K562 (cell line): ENCODE results near the gene CXCL14. TPM values are rescaled to one million over a fixed set of nuclear protein-coding genes. Genes with fewer than 3 reads are reported as not detected.

Experiments used
- ATAC-seq: fragments of 200-7000 bp; cut with Tn5 transposase; 3 replicates; pipeline ENCODE4 v1.9.1; 2020; ENCODE audit warnings: moderate library complexity
- BruUV-seq: library from RNA; stranded (reverse); fragments of 400-500 nt; replicated peaks from 2 replicates; lab custom pipeline; 2021; lab: Mats Ljungman, UMichigan
- CTCF ChIA-PET: fragments of 300-600 bp; formaldehyde crosslinking; extraction: SDS; loops from one replicate; lab custom pipeline; 2021; ENCODE audit warnings: low intra/inter-chr PET ratio; lab: Yijun Ruan, JAX
- POLR2A ChIA-PET: fragments of 300-600, 350-650 bp; sonication (Branson Sonifier 250); formaldehyde crosslinking; extraction: SDS; loops from one replicate; lab custom pipeline; 2021; ENCODE audit warnings: antibody characterized with exemption, inconsistent platforms; lab: Yijun Ruan, JAX
- DNase-seq, 4 experiments: peaks; one replicate each; pipeline versions ENCODE4 v3.0.0 to v3.0.0-alpha.2; 2011 to 2018; ENCODE audit warnings: low spot score in 3 of 4, mixed read lengths in 3 of 4; ENCODE audit errors: extremely low read depth in 1 of 4
- FAIRE-seq: peaks from 2 replicates; lab custom pipeline; 2011; peaks lifted over from hg19 to GRCh38; lab: Jason Lieb, UNC
- H2AFZ ChIP-seq: 2 replicates; pipeline ENCODE4 v1.6.0; 2011; ENCODE audit warnings: low read depth, low read length, control low read depth, inconsistent platforms
- H3K27ac ChIP-seq: fragments of 200-600 bp; 3 replicates; pipeline ENCODE4 v1.8.0; 2011; ENCODE audit warnings: low read depth, mild to moderate bottlenecking, control low read depth, inconsistent platforms, low read length, moderate library complexity, mixed read lengths; ENCODE audit errors: extremely low read depth
- H3K27me3 ChIP-seq, 2 experiments: fragments of 300-600 bp in 1 of 2; 2 replicates in 1 of 2; 3 replicates in 1 of 2; pipeline versions ENCODE4 v1.6.0 to v1.8.0; 2011; ENCODE audit warnings: inconsistent platforms in 2 of 2, low read length in 2 of 2, mild to moderate bottlenecking in 1 of 2, mixed read lengths in 1 of 2, moderate library complexity in 1 of 2; ENCODE audit not compliant: control insufficient read depth in 2 of 2, insufficient read depth in 2 of 2
- H3K36me3 ChIP-seq: fragments of 300-600 bp; 3 replicates; pipeline ENCODE4 v1.8.0; 2011; ENCODE audit warnings: mild to moderate bottlenecking, low read length, inconsistent platforms; ENCODE audit not compliant: control insufficient read depth, insufficient read depth
- H3K4me1 ChIP-seq, 2 experiments: fragments of 200-600 bp in 1 of 2; replicated peaks in 1 of 2; 2 replicates in 1 of 2; 3 replicates in 1 of 2; pipeline versions ENCODE4 v1.5.1 to v1.8.0; 2011; ENCODE audit warnings: inconsistent platforms in 2 of 2, low read length in 2 of 2, mild to moderate bottlenecking in 1 of 2, mixed read lengths in 1 of 2, moderate library complexity in 1 of 2; ENCODE audit not compliant: control insufficient read depth in 2 of 2, insufficient read depth in 2 of 2
- H3K4me2 ChIP-seq: 2 replicates; pipeline ENCODE4 v1.6.1; 2011; ENCODE audit warnings: low read length, control low read depth, inconsistent platforms, mixed read lengths; ENCODE audit not compliant: insufficient read depth
- H3K4me3 ChIP-seq: fragments of 200-600 bp; sonication (generic), shearing (Covaris generic); 2 replicates; pipeline ENCODE4 v1.5.1; 2016; ENCODE audit warnings: control low read depth, inconsistent platforms
- H3K79me2 ChIP-seq: fragments of 200-600 bp; 3 replicates; pipeline ENCODE4 v1.8.0; 2011; ENCODE audit warnings: low read length, inconsistent platforms; ENCODE audit not compliant: control insufficient read depth, insufficient read depth
- H3K9ac ChIP-seq, 2 experiments: 2 replicates each; pipeline versions ENCODE4 v1.6.0 to v1.6.1; 2011; ENCODE audit warnings: low read depth in 2 of 2, low read length in 2 of 2, control low read depth in 1 of 2, inconsistent platforms in 1 of 2, mild to moderate bottlenecking in 1 of 2, mixed read lengths in 1 of 2; ENCODE audit not compliant: insufficient read depth in 1 of 2
- H3K9me1 ChIP-seq: one replicate; pipeline ENCODE4 v1.6.0; 2011; ENCODE audit warnings: inconsistent platforms, mild to moderate bottlenecking, low read length, moderate library complexity; ENCODE audit not compliant: control insufficient read depth, insufficient read depth
- H3K9me3 ChIP-seq: replicated peaks from 2 replicates; pipeline ENCODE4 v1.5.1; 2011; ENCODE audit warnings: low read depth, low read length, inconsistent platforms; ENCODE audit not compliant: control insufficient read depth, insufficient read depth
- H4K20me1 ChIP-seq: replicated peaks from 2 replicates; pipeline ENCODE4 v1.6.1; 2011; ENCODE audit warnings: low read length, inconsistent platforms, mixed read lengths; ENCODE audit not compliant: control insufficient read depth, insufficient read depth
- ELF4 ChIP-seq: fragments of 450-650 bp; formaldehyde crosslinking; IDR thresholded peaks from 2 replicates; pipeline ENCODE4 v1.4.0; 2022; ENCODE audit warnings: missing genetic modification characterization
- KDM5B ChIP-seq: fragments of 200-600 bp; sonication (generic); IDR thresholded peaks from 2 replicates; pipeline ENCODE4 v1.6.1; 2012; ENCODE audit warnings: low read depth, mild to moderate bottlenecking, moderate library complexity, low read length, control low read depth, inconsistent platforms; ENCODE audit not compliant: insufficient replicate concordance
- STAT5A ChIP-seq: IDR thresholded peaks from 2 replicates; pipeline ENCODE4 v1.6.1; 2012; ENCODE audit warnings: low read length, inconsistent platforms, borderline replicate concordance
- TCF3 ChIP-seq: sonication (generic); formaldehyde crosslinking; IDR thresholded peaks from 2 replicates; pipeline ENCODE4 v1.4.0; 2020; ENCODE audit warnings: mild to moderate bottlenecking, missing genetic modification reagents
- ZNF584 ChIP-seq: fragments of 200-800 bp; sonication (Bioruptor generic); IDR thresholded peaks from 2 replicates; pipeline ENCODE4 v1.6.1; 2016; ENCODE audit warnings: low read depth, mild to moderate bottlenecking, missing genetic modification characterization, missing compliant biosample characterization
- WGBS: fragments of 100-300 bp; shearing (Covaris generic); methylation state at CpG from one replicate; pipeline ENCODE4 v1.1.6; 2016; ENCODE audit warnings: low coverage, mixed read lengths; ENCODE audit not compliant: insufficient coverage; ENCODE audit errors: missing lambda C conversion rate; 5-methylcytosine and 5-hydroxymethylcytosine counted together
- in situ Hi-C: fragments of 300-500 bp; cut with MboI; formaldehyde crosslinking; loops from 4 replicates; pipeline ENCODE4 v1.15.0; 2018; ENCODE audit warnings: inconsistent platforms, mixed read lengths
- intact Hi-C: fragments of 100-400 bp; cut with micrococcal nuclease; formaldehyde crosslinking; loops from 2 replicates; pipeline ENCODE4 v1.14.2; 2022
- polyA plus RNA-seq, 8 experiments: library from polyadenylated mRNA; depleted of rRNA in 4 of 8; stranded (reverse) in 5 of 8; unstranded in 3 of 8; fragments of >200 nt; fragmentation: Nextera tagmentation in 2 of 8; fragmentation: Illumina TruSeq in 1 of 8; extraction: Ambion mirVana in 2 of 8; extraction: Trizol in 1 of 8; gene quantifications; 2 replicates each; pipeline versions ENCODE4 v1.2.1 to v1.2.3, GENCODE V29; 2011 to 2014; ENCODE audit warnings: inconsistent platforms in 1 of 8, missing spikeins in 1 of 8
- total RNA-seq, 7 experiments: library from RNA; depleted of rRNA in 6 of 7; stranded (reverse); fragments of >200 nt in 6 of 7; fragmentation: Illumina TruSeq in 2 of 7; extraction: Trizol in 2 of 7; gene quantifications; 2 replicates each; pipeline versions ENCODE4 v1.2.1 to v1.2.3, GENCODE V29; 2011 to 2021; ENCODE audit warnings: low replicate concordance in 1 of 7
- TF ChIP-seq, protein P1 (sequence below): sonication (generic); formaldehyde crosslinking; IDR thresholded peaks from 2 replicates; pipeline ENCODE4 v1.8.1; 2022; ENCODE audit warnings: missing genetic modification reagents
- TF ChIP-seq, protein P2 (sequence below), 2 experiments: IDR thresholded peaks; 2 replicates each; pipeline ENCODE4 v1.6.1; 2012; ENCODE audit warnings: improper control_type of control experiment in 2 of 2, low read depth in 2 of 2, low read length in 2 of 2, borderline replicate concordance in 1 of 2
- TF ChIP-seq, protein P3 (sequence below): fragments of 250-450 bp; sonication (Bioruptor Pico); IDR thresholded peaks from 2 replicates; pipeline ENCODE4 v1.5.1; 2021; ENCODE audit warnings: mild to moderate bottlenecking

The CXCL14 gene
- total and polyA plus RNA-seq, 9 of the 15 experiments (the other 6 are each of a cell fraction or from before 2014, with no cell fraction given) = not detected

DNA sequence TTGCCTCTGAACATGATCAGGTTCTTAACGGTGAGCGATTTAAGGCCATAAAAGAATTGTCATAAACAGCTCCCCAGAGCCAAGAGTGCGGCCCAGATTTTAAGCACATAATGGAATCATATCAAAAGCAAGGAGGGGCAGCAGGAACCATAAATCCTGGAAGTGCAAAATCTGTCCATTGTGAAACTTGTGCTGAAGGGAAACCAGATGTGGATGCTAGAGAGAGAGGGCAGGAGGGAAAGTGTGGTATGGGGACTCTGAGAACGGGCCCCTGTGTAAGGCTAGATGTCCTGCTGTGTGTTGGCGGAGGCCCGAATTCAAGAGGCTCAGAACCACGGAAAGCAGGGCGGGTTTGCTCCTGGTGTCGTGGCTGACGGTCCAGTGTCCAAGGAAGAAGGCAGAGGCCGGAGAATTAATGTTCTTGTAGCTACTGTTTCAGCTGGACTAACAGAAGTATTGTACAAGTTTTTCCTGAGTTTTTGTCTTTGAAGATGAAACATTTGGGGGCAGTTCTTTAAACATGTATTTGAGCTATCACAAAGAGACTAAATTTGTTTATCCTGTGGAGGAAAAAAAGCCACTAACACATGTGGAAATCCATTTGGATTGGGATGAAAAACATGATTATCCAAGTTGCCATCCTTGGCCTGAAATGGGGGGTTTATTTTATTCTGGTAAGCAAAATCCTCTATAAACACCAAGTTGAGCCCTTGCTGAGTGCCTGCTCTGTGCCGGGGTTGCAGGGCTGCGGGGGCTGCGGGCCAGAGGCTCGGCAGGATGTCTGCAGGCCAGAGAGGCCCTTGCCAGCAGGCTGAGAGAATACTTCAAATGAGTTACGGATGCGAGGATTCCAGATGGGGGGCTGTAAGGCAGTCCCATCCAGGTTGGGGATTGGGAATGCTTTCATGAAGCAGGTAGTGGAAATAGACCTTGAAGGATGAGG lies 9.2 kb upstream of the CXCL14 start (continued):
- no peak for TF ChIP-seq KDM5B
- TF ChIP-seq, protein P1, sequence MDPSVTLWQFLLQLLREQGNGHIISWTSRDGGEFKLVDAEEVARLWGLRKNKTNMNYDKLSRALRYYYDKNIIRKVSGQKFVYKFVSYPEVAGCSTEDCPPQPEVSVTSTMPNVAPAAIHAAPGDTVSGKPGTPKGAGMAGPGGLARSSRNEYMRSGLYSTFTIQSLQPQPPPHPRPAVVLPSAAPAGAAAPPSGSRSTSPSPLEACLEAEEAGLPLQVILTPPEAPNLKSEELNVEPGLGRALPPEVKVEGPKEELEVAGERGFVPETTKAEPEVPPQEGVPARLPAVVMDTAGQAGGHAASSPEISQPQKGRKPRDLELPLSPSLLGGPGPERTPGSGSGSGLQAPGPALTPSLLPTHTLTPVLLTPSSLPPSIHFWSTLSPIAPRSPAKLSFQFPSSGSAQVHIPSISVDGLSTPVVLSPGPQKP = no peak

DNA sequence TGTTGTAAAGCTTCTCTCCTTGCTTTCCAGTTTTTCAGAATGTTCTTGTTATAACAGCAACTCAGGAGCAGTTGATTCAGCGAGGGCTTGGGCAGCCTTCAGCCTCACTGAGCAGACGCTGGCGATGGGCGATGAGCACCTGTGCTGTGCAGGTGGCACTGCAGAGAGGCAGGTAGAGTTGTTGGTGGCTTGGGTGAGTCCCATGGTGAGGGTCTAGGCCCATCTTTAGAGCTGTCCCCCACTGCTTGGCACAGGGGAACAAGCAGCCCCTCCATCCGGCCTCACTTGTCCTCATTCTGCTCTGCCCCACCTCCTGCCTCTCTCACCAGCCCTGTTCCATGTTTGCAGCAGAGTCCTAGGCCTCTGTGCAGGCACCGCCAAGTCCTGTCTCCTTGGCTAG lies 6.1 kb upstream of the CXCL14 start:
- no peak overlapping the region for H3K4me2 ChIP-seq
- H3K36me3 ChIP-seq = no peaks in the 10 kb centered on the region
- in situ Hi-C loops = no loop called here
- no TSS peak for BruUV-seq
- no peak overlapping the region for H2AFZ ChIP-seq
- no peaks in the 10 kb centered on the region for H3K9me1 ChIP-seq
- H4K20me1 ChIP-seq = no peaks in the 10 kb centered on the region
- no peaks in the 10 kb centered on the region for H3K9me3 ChIP-seq
- no peak overlapping the region for H3K27ac ChIP-seq
- no peak overlapping the region for H3K4me3 ChIP-seq
- TF ChIP-seq TCF3 (CRISPR knock-in tag) (no peak), ELF4 (no peak), ZNF584 (CRISPR knock-in tag) (no peak), STAT5A (no peak)
- TF ChIP-seq, protein P2, sequence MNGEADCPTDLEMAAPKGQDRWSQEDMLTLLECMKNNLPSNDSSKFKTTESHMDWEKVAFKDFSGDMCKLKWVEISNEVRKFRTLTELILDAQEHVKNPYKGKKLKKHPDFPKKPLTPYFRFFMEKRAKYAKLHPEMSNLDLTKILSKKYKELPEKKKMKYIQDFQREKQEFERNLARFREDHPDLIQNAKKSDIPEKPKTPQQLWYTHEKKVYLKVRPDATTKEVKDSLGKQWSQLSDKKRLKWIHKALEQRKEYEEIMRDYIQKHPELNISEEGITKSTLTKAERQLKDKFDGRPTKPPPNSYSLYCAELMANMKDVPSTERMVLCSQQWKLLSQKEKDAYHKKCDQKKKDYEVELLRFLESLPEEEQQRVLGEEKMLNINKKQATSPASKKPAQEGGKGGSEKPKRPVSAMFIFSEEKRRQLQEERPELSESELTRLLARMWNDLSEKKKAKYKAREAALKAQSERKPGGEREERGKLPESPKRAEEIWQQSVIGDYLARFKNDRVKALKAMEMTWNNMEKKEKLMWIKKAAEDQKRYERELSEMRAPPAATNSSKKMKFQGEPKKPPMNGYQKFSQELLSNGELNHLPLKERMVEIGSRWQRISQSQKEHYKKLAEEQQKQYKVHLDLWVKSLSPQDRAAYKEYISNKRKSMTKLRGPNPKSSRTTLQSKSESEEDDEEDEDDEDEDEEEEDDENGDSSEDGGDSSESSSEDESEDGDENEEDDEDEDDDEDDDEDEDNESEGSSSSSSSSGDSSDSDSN (IDR thresholded peaks at IDR 0.05; ENCODE audit: borderline replicate concordance in 1 of 2, low read depth in 2 of 2, low read length in 2 of 2) = no peak
- TF ChIP-seq, protein P3, sequence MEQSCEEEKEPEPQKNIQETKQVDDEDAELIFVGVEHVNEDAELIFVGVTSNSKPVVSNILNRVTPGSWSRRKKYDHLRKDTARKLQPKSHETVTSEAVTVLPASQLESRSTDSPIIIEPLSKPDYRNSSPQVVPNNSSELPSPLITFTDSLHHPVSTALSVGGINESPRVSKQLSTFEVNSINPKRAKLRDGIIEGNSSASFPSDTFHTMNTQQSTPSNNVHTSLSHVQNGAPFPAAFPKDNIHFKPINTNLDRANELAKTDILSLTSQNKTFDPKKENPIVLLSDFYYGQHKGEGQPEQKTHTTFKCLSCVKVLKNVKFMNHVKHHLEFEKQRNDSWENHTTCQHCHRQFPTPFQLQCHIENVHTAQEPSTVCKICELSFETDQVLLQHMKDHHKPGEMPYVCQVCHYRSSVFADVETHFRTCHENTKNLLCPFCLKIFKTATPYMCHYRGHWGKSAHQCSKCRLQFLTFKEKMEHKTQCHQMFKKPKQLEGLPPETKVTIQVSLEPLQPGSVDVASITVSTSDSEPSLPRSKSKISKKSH = no peak
- WGBS = 3% methylated on average over 6 of the region's 6 CpGs
- no peaks in the 10 kb centered on the region for H3K4me1 ChIP-seq
- POLR2A ChIA-PET = no interaction called here
- ATAC-seq = no peak
- no peak overlapping the region for H3K9ac ChIP-seq
- no peak for DNase-seq
- intact Hi-C loops = no loop called here
- CTCF ChIA-PET = no interaction called here
- H3K27me3 ChIP-seq = peaks cover 0 to 41% of the 10 kb centered on the region in 2 experiments; a peak in 2 of 5 replicates
- FAIRE-seq = no peak
- H3K79me2 ChIP-seq = no peaks in the 10 kb centered on the region
